HEK293 (cell line): ENCODE data around the gene TMEM214.

Source experiments
- CTCF ChIA-PET: fragments of 350-600 bp; formaldehyde crosslinking; extraction: SDS; loops from one replicate; lab custom pipeline; 2021; ENCODE audit warnings: antibody characterized with exemption; lab: Yijun Ruan, JAX
- POLR2A ChIA-PET: fragments of 300-600 bp; formaldehyde crosslinking; extraction: SDS; loops from one replicate; lab custom pipeline; 2020; ENCODE audit warnings: antibody characterized with exemption, inconsistent platforms; lab: Yijun Ruan, JAX
- H3K27ac ChIP-seq: fragments of 200-500 bp; sonication (Bioruptor generic); 2 replicates; pipeline ENCODE4 v1.5.1; 2014; ENCODE audit warnings: low read depth, low read length, control low read depth, inconsistent platforms; ENCODE audit errors: extremely low read depth
- H3K36me3 ChIP-seq, 2 experiments: fragments of 200-500 bp in 1 of 2; sonication (Bioruptor generic) in 1 of 2; 1 replicate in 1 of 2; 2 replicates in 1 of 2; pipeline ENCODE4 v1.5.1; 2014 to 2017; ENCODE audit warnings: inconsistent platforms in 2 of 2, low read length in 2 of 2; ENCODE audit not compliant: control insufficient read depth in 2 of 2, insufficient read depth in 1 of 2
- H3K4me1 ChIP-seq: fragments of 200-500 bp; sonication (Bioruptor generic); 2 replicates; pipeline ENCODE4 v1.5.1; 2014; ENCODE audit warnings: mild to moderate bottlenecking, low read length, inconsistent platforms; ENCODE audit not compliant: control insufficient read depth, insufficient read depth
- H3K4me3 ChIP-seq: 2 replicates; pipeline ENCODE4 v1.5.1; 2011; ENCODE audit warnings: low read depth, mild to moderate bottlenecking, control low read depth, low read length, moderate library complexity
- H3K9me3 ChIP-seq: fragments of 200-500 bp; sonication (Bioruptor generic); 2 replicates; pipeline ENCODE4 v1.5.1; 2014; ENCODE audit warnings: low read depth, low read length, inconsistent platforms; ENCODE audit not compliant: control insufficient read depth, insufficient read depth
- EGR2 ChIP-seq: fragments of 450-650 bp; formaldehyde crosslinking; IDR thresholded peaks from 2 replicates; pipeline ENCODE4 v1.5.1; 2016; ENCODE audit warnings: low read depth, missing biosample characterization, missing genetic modification characterization
- SP7 ChIP-seq: fragments of 450-650 bp; formaldehyde crosslinking; IDR thresholded peaks from 2 replicates; pipeline ENCODE4 v1.5.1; 2016; ENCODE audit warnings: missing biosample characterization, missing genetic modification characterization
- ZFHX2 ChIP-seq: fragments of 450-650 bp; formaldehyde crosslinking; conservative IDR thresholded peaks from 2 replicates; pipeline ENCODE4 v1.5.1; 2016; ENCODE audit warnings: missing biosample characterization, missing genetic modification characterization
- ZIC2 ChIP-seq: fragments of 450-650 bp; formaldehyde crosslinking; IDR thresholded peaks from 2 replicates; pipeline ENCODE4 v1.5.1; 2016; ENCODE audit warnings: missing biosample characterization, missing genetic modification characterization
- ZNF426 ChIP-seq: fragments of 450-650 bp; formaldehyde crosslinking; IDR thresholded peaks from 2 replicates; pipeline ENCODE4 v1.5.1; 2017; ENCODE audit warnings: missing biosample characterization, missing genetic modification characterization, mild to moderate bottlenecking, inconsistent platforms, moderate library complexity
- ZNF530 ChIP-seq: fragments of 450-650 bp; formaldehyde crosslinking; IDR thresholded peaks from 2 replicates; pipeline ENCODE4 v1.5.1; 2016; ENCODE audit warnings: low read depth, missing biosample characterization, missing genetic modification characterization
- ZNF596 ChIP-seq: fragments of 450-650 bp; IDR thresholded peaks from 2 replicates; pipeline ENCODE4 v1.5.0; 2018; ENCODE audit warnings: missing biosample characterization, mild to moderate bottlenecking, missing genetic modification characterization, moderate library complexity
- ZNF600 ChIP-seq: fragments of 450-650 bp; formaldehyde crosslinking; IDR thresholded peaks from 2 replicates; pipeline ENCODE4 v1.5.1; 2016; ENCODE audit warnings: missing biosample characterization, missing genetic modification characterization
- ZNF830 ChIP-seq: fragments of 450-650 bp; IDR thresholded peaks from 2 replicates; pipeline ENCODE4 v1.5.0; 2018; ENCODE audit warnings: missing biosample characterization, missing genetic modification characterization, low read depth, mild to moderate bottlenecking, moderate library complexity
- TF ChIP-seq, protein P1 (sequence below): fragments of 450-650 bp; formaldehyde crosslinking; IDR thresholded peaks from 2 replicates; pipeline ENCODE4 v1.5.1; 2016; ENCODE audit warnings: missing biosample characterization, missing genetic modification characterization, borderline replicate concordance
- TF ChIP-seq, protein P2 (sequence below): fragments of 450-650 bp; formaldehyde crosslinking; IDR thresholded peaks from 2 replicates; pipeline ENCODE4 v1.5.1; 2016; ENCODE audit warnings: missing biosample characterization, missing genetic modification characterization
- TF ChIP-seq, protein P3 (sequence below): fragments of 450-650 bp; formaldehyde crosslinking; IDR thresholded peaks from 2 replicates; pipeline ENCODE4 v1.5.1; 2017; ENCODE audit warnings: missing biosample characterization, missing genetic modification characterization
- TF ChIP-seq, protein P4 (sequence below): fragments of 450-650 bp; formaldehyde crosslinking; IDR thresholded peaks from 2 replicates; pipeline ENCODE4 v1.5.1; 2016; ENCODE audit warnings: missing biosample characterization, missing genetic modification characterization

The TMEM214 gene

DNA sequence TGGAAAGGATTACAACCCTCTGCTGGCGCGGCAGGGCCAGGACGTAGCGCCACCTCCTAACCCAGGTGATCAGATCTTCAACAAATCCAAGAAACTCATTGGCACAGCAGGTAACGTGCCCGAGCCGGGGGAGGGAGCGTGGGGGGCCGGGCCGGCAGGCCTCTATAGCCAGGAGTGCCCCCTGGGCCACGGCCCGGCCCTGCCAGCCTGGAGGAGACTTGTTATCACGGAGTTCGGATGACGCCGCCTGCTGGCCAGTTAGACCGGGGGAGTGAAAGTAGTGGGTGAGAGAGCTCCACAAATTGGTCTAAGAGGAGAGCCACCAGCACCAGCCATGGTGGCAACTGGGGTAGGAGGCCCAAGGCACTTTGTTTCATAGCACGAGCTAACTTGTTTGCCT, 8.6 kb upstream of the TMEM214 start:
- no peak overlapping the region for H3K27ac ChIP-seq
- TF ChIP-seq ZNF830 = no peak
- TF ChIP-seq, protein P1, sequence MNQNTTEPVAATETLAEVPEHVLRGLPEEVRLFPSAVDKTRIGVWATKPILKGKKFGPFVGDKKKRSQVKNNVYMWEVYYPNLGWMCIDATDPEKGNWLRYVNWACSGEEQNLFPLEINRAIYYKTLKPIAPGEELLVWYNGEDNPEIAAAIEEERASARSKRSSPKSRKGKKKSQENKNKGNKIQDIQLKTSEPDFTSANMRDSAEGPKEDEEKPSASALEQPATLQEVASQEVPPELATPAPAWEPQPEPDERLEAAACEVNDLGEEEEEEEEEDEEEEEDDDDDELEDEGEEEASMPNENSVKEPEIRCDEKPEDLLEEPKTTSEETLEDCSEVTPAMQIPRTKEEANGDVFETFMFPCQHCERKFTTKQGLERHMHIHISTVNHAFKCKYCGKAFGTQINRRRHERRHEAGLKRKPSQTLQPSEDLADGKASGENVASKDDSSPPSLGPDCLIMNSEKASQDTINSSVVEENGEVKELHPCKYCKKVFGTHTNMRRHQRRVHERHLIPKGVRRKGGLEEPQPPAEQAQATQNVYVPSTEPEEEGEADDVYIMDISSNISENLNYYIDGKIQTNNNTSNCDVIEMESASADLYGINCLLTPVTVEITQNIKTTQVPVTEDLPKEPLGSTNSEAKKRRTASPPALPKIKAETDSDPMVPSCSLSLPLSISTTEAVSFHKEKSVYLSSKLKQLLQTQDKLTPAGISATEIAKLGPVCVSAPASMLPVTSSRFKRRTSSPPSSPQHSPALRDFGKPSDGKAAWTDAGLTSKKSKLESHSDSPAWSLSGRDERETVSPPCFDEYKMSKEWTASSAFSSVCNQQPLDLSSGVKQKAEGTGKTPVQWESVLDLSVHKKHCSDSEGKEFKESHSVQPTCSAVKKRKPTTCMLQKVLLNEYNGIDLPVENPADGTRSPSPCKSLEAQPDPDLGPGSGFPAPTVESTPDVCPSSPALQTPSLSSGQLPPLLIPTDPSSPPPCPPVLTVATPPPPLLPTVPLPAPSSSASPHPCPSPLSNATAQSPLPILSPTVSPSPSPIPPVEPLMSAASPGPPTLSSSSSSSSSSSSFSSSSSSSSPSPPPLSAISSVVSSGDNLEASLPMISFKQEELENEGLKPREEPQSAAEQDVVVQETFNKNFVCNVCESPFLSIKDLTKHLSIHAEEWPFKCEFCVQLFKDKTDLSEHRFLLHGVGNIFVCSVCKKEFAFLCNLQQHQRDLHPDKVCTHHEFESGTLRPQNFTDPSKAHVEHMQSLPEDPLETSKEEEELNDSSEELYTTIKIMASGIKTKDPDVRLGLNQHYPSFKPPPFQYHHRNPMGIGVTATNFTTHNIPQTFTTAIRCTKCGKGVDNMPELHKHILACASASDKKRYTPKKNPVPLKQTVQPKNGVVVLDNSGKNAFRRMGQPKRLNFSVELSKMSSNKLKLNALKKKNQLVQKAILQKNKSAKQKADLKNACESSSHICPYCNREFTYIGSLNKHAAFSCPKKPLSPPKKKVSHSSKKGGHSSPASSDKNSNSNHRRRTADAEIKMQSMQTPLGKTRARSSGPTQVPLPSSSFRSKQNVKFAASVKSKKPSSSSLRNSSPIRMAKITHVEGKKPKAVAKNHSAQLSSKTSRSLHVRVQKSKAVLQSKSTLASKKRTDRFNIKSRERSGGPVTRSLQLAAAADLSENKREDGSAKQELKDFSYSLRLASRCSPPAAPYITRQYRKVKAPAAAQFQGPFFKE = no peak
- TF ChIP-seq, protein P2, sequence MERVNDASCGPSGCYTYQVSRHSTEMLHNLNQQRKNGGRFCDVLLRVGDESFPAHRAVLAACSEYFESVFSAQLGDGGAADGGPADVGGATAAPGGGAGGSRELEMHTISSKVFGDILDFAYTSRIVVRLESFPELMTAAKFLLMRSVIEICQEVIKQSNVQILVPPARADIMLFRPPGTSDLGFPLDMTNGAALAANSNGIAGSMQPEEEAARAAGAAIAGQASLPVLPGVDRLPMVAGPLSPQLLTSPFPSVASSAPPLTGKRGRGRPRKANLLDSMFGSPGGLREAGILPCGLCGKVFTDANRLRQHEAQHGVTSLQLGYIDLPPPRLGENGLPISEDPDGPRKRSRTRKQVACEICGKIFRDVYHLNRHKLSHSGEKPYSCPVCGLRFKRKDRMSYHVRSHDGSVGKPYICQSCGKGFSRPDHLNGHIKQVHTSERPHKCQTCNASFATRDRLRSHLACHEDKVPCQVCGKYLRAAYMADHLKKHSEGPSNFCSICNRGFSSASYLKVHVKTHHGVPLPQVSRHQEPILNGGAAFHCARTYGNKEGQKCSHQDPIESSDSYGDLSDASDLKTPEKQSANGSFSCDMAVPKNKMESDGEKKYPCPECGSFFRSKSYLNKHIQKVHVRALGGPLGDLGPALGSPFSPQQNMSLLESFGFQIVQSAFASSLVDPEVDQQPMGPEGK (tag by site-specific recombination) = no peak
- TF ChIP-seq ZNF426 = no peak
- TF ChIP-seq EGR2 (tag by site-specific recombination) = 0 out of 2 replicates have a peak, but pooled peaks have one; percentile 9
- TF ChIP-seq SP7 (tag by site-specific recombination) = no peak
- no peak for TF ChIP-seq ZIC2 (tag by site-specific recombination)
- TF ChIP-seq ZNF530 (tag by site-specific recombination) = no peak
- TF ChIP-seq ZFHX2 (tag by site-specific recombination) = 0 out of 2 replicates have a peak, but pooled peaks have one; percentile 13
- TF ChIP-seq ZNF596 (tag by site-specific recombination) = no peak
- TF ChIP-seq, all 188 proteins: peak for 2
- H3K36me3 ChIP-seq = peaks cover 7 to 73% of the 10 kb centered on the region in 2 experiments; a peak in 2 of 3 replicates
- CTCF ChIA-PET = interaction anchor here (0.6 to 10.1 kb wide), 4 partner anchors 61 to 662 kb away, joined by 3 to 307 read pairs (median 6); no protein-coding TSS in a partner anchor
- POLR2A ChIA-PET = interaction anchor here (1.9 kb wide), 1 partner anchor 27 kb away, joined by 6 read pairs; the partner anchor contains the start of gene AGBL5
- H3K4me1 ChIP-seq = 0 out of 2 replicates have a peak, but pooled peaks cover 3% of the 10 kb centered on the region
- H3K9me3 ChIP-seq = no peaks in the 10 kb centered on the region
- no peak overlapping the region for H3K4me3 ChIP-seq

DNA sequence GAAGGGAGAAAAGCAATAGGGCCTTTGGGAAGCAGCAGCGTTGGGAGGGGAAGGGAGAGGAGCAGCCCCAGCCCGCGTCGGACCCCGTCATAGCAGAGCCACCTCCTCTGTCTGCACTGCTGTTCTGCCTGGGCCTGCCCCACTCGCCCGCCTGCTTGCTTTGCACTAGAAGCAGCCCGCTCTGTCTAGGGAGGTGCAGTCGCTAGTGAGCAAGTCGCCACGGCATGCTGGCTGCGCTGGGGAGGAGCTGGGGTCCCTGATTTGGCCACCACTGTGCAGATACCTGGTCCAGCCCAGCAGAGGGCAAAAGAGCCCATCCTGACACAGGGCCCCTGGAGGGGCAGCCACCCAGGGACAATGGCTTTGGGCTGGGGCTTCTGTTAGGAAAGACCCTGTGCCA, 8.0 kb upstream of the TMEM214 start:
- CTCF ChIA-PET = interaction anchor here (0.7 to 2.0 kb wide), 5 partner anchors 8 to 175 kb away, joined by 3 to 7 read pairs (median 4); no protein-coding TSS in a partner anchor
- H3K27ac ChIP-seq = no peak overlapping the region
- H3K36me3 ChIP-seq = peaks cover 7 to 79% of the 10 kb centered on the region in 2 experiments; a peak in 2 of 3 replicates
- no peak overlapping the region for H3K4me3 ChIP-seq
- no peaks in the 10 kb centered on the region for H3K9me3 ChIP-seq
- POLR2A ChIA-PET = interaction anchor here (0.9 to 1.9 kb wide), 2 partner anchors 13 to 26 kb away, joined by 3 to 6 read pairs; partner anchors contain the start of gene AGBL5
- TF ChIP-seq, protein P3, sequence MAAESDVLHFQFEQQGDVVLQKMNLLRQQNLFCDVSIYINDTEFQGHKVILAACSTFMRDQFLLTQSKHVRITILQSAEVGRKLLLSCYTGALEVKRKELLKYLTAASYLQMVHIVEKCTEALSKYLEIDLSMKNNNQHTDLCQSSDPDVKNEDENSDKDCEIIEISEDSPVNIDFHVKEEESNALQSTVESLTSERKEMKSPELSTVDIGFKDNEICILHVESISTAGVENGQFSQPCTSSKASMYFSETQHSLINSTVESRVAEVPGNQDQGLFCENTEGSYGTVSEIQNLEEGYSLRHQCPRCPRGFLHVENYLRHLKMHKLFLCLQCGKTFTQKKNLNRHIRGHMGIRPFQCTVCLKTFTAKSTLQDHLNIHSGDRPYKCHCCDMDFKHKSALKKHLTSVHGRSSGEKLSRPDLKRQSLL (tag by site-specific recombination) = no peak
- peak; percentile 60 for TF ChIP-seq ZNF600 (tag by site-specific recombination)
- TF ChIP-seq, protein P4, sequence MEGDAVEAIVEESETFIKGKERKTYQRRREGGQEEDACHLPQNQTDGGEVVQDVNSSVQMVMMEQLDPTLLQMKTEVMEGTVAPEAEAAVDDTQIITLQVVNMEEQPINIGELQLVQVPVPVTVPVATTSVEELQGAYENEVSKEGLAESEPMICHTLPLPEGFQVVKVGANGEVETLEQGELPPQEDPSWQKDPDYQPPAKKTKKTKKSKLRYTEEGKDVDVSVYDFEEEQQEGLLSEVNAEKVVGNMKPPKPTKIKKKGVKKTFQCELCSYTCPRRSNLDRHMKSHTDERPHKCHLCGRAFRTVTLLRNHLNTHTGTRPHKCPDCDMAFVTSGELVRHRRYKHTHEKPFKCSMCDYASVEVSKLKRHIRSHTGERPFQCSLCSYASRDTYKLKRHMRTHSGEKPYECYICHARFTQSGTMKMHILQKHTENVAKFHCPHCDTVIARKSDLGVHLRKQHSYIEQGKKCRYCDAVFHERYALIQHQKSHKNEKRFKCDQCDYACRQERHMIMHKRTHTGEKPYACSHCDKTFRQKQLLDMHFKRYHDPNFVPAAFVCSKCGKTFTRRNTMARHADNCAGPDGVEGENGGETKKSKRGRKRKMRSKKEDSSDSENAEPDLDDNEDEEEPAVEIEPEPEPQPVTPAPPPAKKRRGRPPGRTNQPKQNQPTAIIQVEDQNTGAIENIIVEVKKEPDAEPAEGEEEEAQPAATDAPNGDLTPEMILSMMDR = 0 out of 2 replicates have a peak, but pooled peaks have one; percentile 10
- H3K4me1 ChIP-seq = 0 out of 2 replicates have a peak, but pooled peaks cover 3% of the 10 kb centered on the region
